Measurements from ENCODE around the gene STX1A.

- TF ChIP-seq EZH2phosphoT487 (IDR thresholded peaks at IDR 0.05; ENCODE audit: borderline replicate concordance, low read depth, low read length), result no peak
- TF ChIP-seq CTCF (conservative IDR thresholded peaks at IDR 0.05; ENCODE audit: low read length), result no peak
Observed at GRCh38 chr7:73762659-73762999, 43.2 kb upstream of the STX1A start.

Data from OCI-LY7 (cell line).